Glutamatergic neuron (in vitro differentiated cells): ENCODE data around the gene BZW2. TPM values are rescaled to one million over a fixed set of nuclear protein-coding genes. Genes with fewer than 3 reads are reported as not detected.

Experiments used
- DNase-seq: peaks from one replicate; pipeline ENCODE4 v3.0.0; 2022
- H3K27ac Mint-ChIP-seq: one replicate; pipeline ENCODE4 v1.8.0; 2020; ENCODE audit warnings: mild to moderate bottlenecking, mixed read lengths, inconsistent platforms; ENCODE audit not compliant: unreplicated experiment
- H3K27me3 Mint-ChIP-seq: one replicate; pipeline ENCODE4 v1.8.0; 2020; ENCODE audit warnings: mild to moderate bottlenecking, moderate library complexity, mixed read lengths, inconsistent platforms; ENCODE audit not compliant: unreplicated experiment
- H3K36me3 Mint-ChIP-seq: one replicate; pipeline ENCODE4 v1.8.0; 2020; ENCODE audit warnings: mild to moderate bottlenecking, mixed read lengths, inconsistent platforms; ENCODE audit not compliant: unreplicated experiment
- H3K4me1 Mint-ChIP-seq: one replicate; pipeline ENCODE4 v1.8.0; 2020; ENCODE audit warnings: mild to moderate bottlenecking, low read depth, mixed read lengths, inconsistent platforms; ENCODE audit not compliant: unreplicated experiment
- H3K4me3 Mint-ChIP-seq: one replicate; pipeline ENCODE4 v1.8.0; 2020; ENCODE audit warnings: mild to moderate bottlenecking, mixed read lengths, inconsistent platforms; ENCODE audit not compliant: unreplicated experiment
- H3K9me3 Mint-ChIP-seq: one replicate; pipeline ENCODE4 v1.8.0; 2020; ENCODE audit warnings: mild to moderate bottlenecking, moderate library complexity, mixed read lengths, inconsistent platforms; ENCODE audit not compliant: unreplicated experiment
- total RNA-seq: library from RNA; stranded (reverse); fragmentation: NEBNext Ultra II Directional; extraction: Animal tissue kit (Norgen Biotek cat#: 25700); gene quantifications from one replicate; pipeline ENCODE4 v1.2.1, GENCODE V29; 2021; ENCODE audit not compliant: unreplicated experiment
- TF ChIP-seq, protein P1 (sequence below): fragments of 200-600 bp; sonication (generic); IDR thresholded peaks from one replicate; pipeline ENCODE4 v1.5.0; 2021; ENCODE audit not compliant: partially characterized antibody, unreplicated experiment

The BZW2 gene
- total RNA-seq, 1 donor from 2014 or later = 86.7 TPM

DNA sequence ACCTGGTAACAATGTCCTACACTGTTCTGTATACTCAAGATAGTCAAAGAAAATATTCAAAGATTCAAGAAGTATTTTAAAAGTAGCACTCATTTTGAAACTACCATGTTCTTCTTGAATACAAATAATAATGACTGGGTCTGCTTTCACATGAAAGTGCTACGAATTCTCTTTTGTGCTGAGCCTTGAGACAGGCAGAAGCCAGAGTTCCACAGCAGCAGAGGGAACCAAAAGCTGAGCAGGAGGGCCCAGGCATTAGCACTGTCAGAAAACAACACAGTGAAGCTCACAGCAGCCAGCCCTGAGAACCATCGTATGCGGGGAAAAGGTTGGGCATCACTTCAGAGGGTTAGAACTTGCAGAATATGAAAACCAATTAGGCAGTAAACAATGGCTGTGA is 39.3 kb upstream of the BZW2 start:
- no peak for DNase-seq

DNA sequence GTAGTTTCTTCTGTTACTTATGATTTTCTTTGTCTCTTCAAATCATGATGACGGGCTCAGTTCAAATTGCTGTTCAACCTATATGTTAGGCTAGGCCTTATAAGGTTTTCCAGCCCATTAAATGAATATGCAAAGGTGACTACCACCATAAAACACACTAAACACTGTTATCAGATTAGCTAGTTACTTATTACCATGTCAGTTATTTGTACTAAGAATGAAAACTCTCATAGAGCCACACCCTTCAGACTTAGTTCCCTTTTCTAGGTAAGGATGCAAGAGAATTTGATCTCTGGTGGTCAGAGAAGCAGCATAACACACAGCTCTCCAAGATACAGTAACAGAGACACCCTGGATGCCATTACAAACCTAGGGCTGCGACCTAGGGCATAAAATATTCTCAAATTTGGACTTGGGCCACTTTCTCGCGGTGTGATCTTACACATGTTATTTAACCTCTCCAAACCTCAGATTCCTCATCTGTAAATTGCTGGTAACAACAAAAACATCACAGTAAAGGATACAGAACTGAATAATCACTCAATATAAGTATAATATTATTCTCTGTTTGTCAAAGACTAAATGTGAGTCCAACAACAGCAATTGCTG is 36.0 kb upstream of the BZW2 start:
- TF ChIP-seq, protein P1, sequence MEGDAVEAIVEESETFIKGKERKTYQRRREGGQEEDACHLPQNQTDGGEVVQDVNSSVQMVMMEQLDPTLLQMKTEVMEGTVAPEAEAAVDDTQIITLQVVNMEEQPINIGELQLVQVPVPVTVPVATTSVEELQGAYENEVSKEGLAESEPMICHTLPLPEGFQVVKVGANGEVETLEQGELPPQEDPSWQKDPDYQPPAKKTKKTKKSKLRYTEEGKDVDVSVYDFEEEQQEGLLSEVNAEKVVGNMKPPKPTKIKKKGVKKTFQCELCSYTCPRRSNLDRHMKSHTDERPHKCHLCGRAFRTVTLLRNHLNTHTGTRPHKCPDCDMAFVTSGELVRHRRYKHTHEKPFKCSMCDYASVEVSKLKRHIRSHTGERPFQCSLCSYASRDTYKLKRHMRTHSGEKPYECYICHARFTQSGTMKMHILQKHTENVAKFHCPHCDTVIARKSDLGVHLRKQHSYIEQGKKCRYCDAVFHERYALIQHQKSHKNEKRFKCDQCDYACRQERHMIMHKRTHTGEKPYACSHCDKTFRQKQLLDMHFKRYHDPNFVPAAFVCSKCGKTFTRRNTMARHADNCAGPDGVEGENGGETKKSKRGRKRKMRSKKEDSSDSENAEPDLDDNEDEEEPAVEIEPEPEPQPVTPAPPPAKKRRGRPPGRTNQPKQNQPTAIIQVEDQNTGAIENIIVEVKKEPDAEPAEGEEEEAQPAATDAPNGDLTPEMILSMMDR = no peak
- DNase-seq = no peak
- no peaks in the 10 kb centered on the region for H3K4me1 Mint-ChIP-seq
- H3K4me3 Mint-ChIP-seq = no peak overlapping the region
- H3K9me3 Mint-ChIP-seq = no peaks in the 10 kb centered on the region
- H3K36me3 Mint-ChIP-seq = no peaks in the 10 kb centered on the region
- no peak overlapping the region for H3K27ac Mint-ChIP-seq
- no peaks in the 10 kb centered on the region for H3K27me3 Mint-ChIP-seq

More for the DNA sequence above, 39.3 kb upstream of the BZW2 start:
- Mint-ChIP-seq H3K9me3 (no peaks in the 10 kb centered on the region), H3K4me3 (no peak overlapping the region), H3K4me1 (no peaks in the 10 kb centered on the region), H3K27ac (no peak overlapping the region), H3K36me3 (no peaks in the 10 kb centered on the region), H3K27me3 (no peaks in the 10 kb centered on the region)
- TF ChIP-seq, protein P1 = no peak

DNA sequence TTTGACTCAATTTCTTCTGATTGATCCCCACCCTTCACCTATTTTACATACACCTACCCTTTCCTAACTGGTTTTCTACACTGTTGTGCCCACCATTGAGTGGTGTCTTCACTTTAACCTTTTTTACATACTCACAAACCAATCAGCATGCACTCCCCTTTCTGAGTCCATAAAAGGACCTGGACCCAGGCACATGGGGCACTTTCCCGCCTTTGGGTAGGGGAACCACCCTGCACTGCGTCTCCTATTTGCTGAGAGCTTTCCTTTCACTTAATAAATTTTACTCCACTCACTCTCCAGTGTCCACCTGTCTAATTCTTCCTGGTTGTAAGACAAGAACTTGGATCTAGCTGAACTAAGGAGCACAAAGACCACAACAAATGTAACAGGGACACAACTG is 34.3 kb upstream of the BZW2 start:
- no peaks in the 10 kb centered on the region for H3K27me3 Mint-ChIP-seq
- TF ChIP-seq, protein P1 = no peak
- no peaks in the 10 kb centered on the region for H3K9me3 Mint-ChIP-seq
- H3K27ac Mint-ChIP-seq = no peak overlapping the region
- H3K4me3 Mint-ChIP-seq = no peak overlapping the region
- no peak for DNase-seq
- peaks cover 4% of the 10 kb centered on the region for H3K4me1 Mint-ChIP-seq
- no peaks in the 10 kb centered on the region for H3K36me3 Mint-ChIP-seq

DNA sequence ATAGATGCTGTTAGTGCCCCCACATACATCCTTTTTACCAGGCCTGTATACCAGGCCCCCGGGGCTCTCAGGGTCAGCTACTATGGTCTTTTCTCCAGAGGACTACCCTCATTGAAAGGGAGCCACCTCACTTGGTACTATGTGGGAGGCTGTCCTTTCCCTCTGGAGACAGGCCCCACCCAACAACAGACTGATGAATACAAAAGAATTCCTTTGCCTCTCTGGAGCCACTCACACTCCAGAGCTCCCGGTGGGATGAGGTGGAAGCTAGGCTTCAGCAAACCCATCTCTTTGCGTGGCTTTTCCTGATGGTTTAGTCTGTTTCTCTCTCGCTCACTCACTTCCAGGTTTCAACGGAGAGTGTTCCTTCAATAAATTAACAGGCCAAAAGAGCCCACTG is 30.8 kb upstream of the BZW2 start:
- Mint-ChIP-seq H3K27me3 (no peaks in the 10 kb centered on the region), H3K4me3 (no peak overlapping the region), H3K27ac (no peak overlapping the region), H3K36me3 (no peaks in the 10 kb centered on the region), H3K9me3 (no peaks in the 10 kb centered on the region), H3K4me1 (peaks cover 4% of the 10 kb centered on the region)
- TF ChIP-seq, protein P1 = no peak
- no peak for DNase-seq

DNA sequence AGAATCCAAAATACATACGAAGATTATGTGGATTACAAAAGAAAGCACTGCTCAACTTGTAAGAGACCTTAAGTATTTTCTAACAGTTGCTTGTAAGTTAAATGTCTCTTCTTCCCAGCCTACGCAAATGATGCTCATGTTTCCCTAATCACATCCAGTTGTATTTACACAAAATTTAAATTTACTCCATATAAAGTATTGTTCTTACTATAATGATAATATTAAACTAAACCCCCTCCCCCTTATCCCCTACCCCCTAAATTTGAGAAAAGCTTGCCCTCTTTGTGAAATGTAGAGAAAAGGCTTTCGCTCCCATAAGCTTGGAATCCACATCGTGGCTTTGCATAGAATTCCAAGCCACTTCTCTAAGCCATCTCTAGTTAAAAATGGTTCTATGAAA is 29.9 kb upstream of the BZW2 start:
- Mint-ChIP-seq H3K27me3 (no peaks in the 10 kb centered on the region), H3K27ac (no peak overlapping the region), H3K36me3 (no peaks in the 10 kb centered on the region), H3K4me3 (no peak overlapping the region), H3K4me1 (peaks cover 4% of the 10 kb centered on the region), H3K9me3 (no peaks in the 10 kb centered on the region)
- TF ChIP-seq, protein P1 = no peak
- no peak for DNase-seq
